Esophagus muscularis mucosa (tissue), 4 donors: ENCODE results near the gene BPGM. TPM values are rescaled to one million over a fixed set of nuclear protein-coding genes. Genes with fewer than 3 reads are reported as not detected.

Experiments
- DNase-seq: peaks from one replicate; pipeline ENCODE4 v3.0.0-alpha.2; 2017; ENCODE audit errors: extremely low spot score
- H3K27ac ChIP-seq, 4 donors: fragments of 200-600 bp; sonication (generic); replicated peaks in 1 of 4; 1 replicate in 3 of 4; 2 replicates in 1 of 4; pipeline ENCODE4 v1.5.1; 2016 to 2019; ENCODE audit warnings: mild to moderate bottlenecking in 1 of 4
- H3K27me3 ChIP-seq, 4 donors: fragments of 200-600 bp; sonication (generic); one replicate each; pipeline versions ENCODE4 v1.5.1 to v1.6.0; 2016 to 2019
- H3K36me3 ChIP-seq, 4 donors: fragments of 200-600 bp; sonication (generic); one replicate each; pipeline ENCODE4 v1.5.1; 2016 to 2019
- H3K4me1 ChIP-seq, 4 donors: fragments of 200-600 bp; sonication (generic); one replicate each; pipeline ENCODE4 v1.5.1; 2016 to 2019
- H3K4me3 ChIP-seq, 4 donors: fragments of 200-600 bp; sonication (generic); 1 replicate in 2 of 4; 2 replicates in 2 of 4; pipeline ENCODE4 v1.5.1; 2016 to 2019; ENCODE audit warnings: mild to moderate bottlenecking in 4 of 4, moderate library complexity in 1 of 4
- H3K9me3 ChIP-seq, 4 donors: fragments of 200-600 bp; sonication (generic); 1 replicate in 3 of 4; 2 replicates in 1 of 4; pipeline ENCODE4 v1.5.1; 2016 to 2019
- EP300 ChIP-seq: sonication (generic); formaldehyde crosslinking; IDR thresholded peaks from one replicate; pipeline ENCODE4 v1.6.1; 2017; ENCODE audit warnings: antibody characterized with exemption
- POLR2A ChIP-seq: fragments of 450-650 bp; IDR thresholded peaks from one replicate; pipeline ENCODE4 v1.6.1; 2017; ENCODE audit warnings: antibody characterized with exemption, moderate library complexity, mild to moderate bottlenecking, low read depth
- POLR2AphosphoS5 ChIP-seq, 2 donors: sonication (generic); formaldehyde crosslinking; IDR thresholded peaks; one replicate each; pipeline ENCODE4 v1.6.1; 2017; ENCODE audit warnings: antibody characterized with exemption in 2 of 2
- WGBS: methylation state at CpG from one replicate; pipeline ENCODE4 v1.1.5; 2018; 5-methylcytosine and 5-hydroxymethylcytosine counted together
- intact Hi-C: fragments of 100-400 bp; cut with DNase I; formaldehyde crosslinking; loops from one replicate; pipeline ENCODE4 v1.15.1; 2023
- total RNA-seq, 4 donors: library from RNA; depleted of rRNA; stranded (reverse); fragments of >200 nt; gene quantifications; one replicate each; pipeline versions ENCODE4 v1.1.0 to v1.2.1, GENCODE V29; 2016
- TF ChIP-seq, protein P1 (sequence below), 3 experiments: fragments of 200-600 bp in 2 of 3; fragments of 450-650 bp in 1 of 3; sonication (generic) in 2 of 3; IDR thresholded peaks; one replicate each; pipeline ENCODE4 v1.5.1; 2017 to 2019; ENCODE audit warnings: antibody characterized with exemption in 3 of 3, mild to moderate bottlenecking in 2 of 3, moderate library complexity in 1 of 3

Gene BPGM
- total RNA-seq, 4 donors from 2014 or later, result 19.1 to 29.4 (median 22.7) TPM

GRCh38 chr7:134701272-134701671 is 54.6 kb downstream of the BPGM start:
- peak overlapping the region; percentile 82 to 90 (median 89) for H3K27ac ChIP-seq
- no peak overlapping the region for H3K4me3 ChIP-seq
- peaks cover 4 to 71% (median 64%) of the 10 kb centered on the region in 4 donors for H3K4me1 ChIP-seq
- WGBS, result 100% methylated on average over 2 of the region's 2 CpGs
- no peaks in the 10 kb centered on the region for H3K36me3 ChIP-seq
- intact Hi-C loops, result loop anchor here (5.0 kb wide), 1 partner anchor 46 kb away; no protein-coding TSS in a partner anchor
- H3K27me3 ChIP-seq, result no peaks in the 10 kb centered on the region
- DNase-seq, result no peak
- no peaks in the 10 kb centered on the region for H3K9me3 ChIP-seq
- TF ChIP-seq EP300, result no peak
- TF ChIP-seq, protein P1, sequence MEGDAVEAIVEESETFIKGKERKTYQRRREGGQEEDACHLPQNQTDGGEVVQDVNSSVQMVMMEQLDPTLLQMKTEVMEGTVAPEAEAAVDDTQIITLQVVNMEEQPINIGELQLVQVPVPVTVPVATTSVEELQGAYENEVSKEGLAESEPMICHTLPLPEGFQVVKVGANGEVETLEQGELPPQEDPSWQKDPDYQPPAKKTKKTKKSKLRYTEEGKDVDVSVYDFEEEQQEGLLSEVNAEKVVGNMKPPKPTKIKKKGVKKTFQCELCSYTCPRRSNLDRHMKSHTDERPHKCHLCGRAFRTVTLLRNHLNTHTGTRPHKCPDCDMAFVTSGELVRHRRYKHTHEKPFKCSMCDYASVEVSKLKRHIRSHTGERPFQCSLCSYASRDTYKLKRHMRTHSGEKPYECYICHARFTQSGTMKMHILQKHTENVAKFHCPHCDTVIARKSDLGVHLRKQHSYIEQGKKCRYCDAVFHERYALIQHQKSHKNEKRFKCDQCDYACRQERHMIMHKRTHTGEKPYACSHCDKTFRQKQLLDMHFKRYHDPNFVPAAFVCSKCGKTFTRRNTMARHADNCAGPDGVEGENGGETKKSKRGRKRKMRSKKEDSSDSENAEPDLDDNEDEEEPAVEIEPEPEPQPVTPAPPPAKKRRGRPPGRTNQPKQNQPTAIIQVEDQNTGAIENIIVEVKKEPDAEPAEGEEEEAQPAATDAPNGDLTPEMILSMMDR (IDR thresholded peaks at IDR 0.05), result peak in 1 of 3 experiments; percentile 12

DNA sequence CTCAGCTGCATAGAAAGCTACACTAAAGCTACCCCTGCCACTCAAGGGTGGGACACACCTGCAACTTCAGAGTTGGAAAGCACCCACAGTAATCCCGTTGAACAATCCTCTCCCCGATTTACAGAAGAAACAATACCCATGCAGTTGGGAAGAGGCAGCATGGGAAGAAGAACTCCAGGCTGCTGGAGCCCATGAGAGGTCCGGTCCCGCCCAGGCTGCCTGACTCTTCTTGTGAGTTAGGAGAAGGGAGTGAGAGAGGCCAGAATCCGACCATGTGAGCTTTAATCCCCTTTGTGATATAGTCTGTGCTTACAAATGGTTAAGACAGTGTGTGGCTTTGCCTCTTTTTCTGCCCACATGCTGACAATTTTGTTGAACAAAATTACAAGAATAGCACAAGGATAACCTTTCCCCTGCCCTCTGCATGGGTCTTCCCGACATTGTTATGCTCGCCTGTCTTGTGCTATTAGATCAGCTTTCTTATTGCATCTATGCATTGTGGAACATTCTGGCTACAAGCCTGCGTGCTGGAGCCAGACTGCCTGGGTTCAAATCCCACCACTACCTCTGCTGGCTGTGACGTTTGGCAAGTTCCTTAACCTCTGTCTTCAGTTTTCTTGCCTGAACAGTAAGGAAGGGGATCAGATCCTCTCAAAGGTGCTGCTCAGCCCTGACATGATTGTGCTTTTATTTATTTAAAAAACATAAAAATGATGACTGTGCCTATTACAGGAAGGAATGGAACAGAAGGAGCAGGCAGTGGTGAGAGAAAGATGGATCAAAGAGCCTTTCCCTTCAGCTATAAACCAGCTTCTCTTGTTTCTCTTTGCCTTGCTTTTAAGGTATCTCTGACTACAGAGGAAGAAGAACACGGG is 56.0 kb downstream of the BPGM start:
- intact Hi-C loops, result loop anchor here (5.0 kb wide), 1 partner anchor 45 kb away; no protein-coding TSS in a partner anchor
- TF ChIP-seq, protein P1 (IDR thresholded peaks at IDR 0.05), result no peak
- no peak for TF ChIP-seq EP300
- TF ChIP-seq POLR2AphosphoS5 (IDR thresholded peaks at IDR 0.05), result no peak
- no peak for TF ChIP-seq POLR2A
- Histone ChIP-seq H3K27ac (peak overlapping the region; percentile 82 to 90 (median 89)), H3K4me1 (peaks cover 4 to 70% (median 64%) of the 10 kb centered on the region in 4 donors), H3K27me3 (no peaks in the 10 kb centered on the region), H3K4me3 (no peak overlapping the region), H3K36me3 (no peaks in the 10 kb centered on the region), H3K9me3 (no peaks in the 10 kb centered on the region)
- DNase-seq, result no peak
- WGBS, result 66% methylated on average over 8 of the region's 10 CpGs

- intact Hi-C loops, result loop anchor here (5.0 kb wide), 1 partner anchor 44 kb away; no protein-coding TSS in a partner anchor
- Histone ChIP-seq H3K27me3 (no peaks in the 10 kb centered on the region), H3K9me3 (no peaks in the 10 kb centered on the region), H3K36me3 (no peaks in the 10 kb centered on the region), H3K4me3 (no peak overlapping the region), H3K27ac (peak overlapping the region; percentile 82 to 90 (median 89)), H3K4me1 (peaks cover 4 to 70% (median 64%) of the 10 kb centered on the region in 4 donors)
- no peak for DNase-seq
- TF ChIP-seq POLR2A (no peak), EP300 (no peak), POLR2AphosphoS5 (IDR thresholded peaks at IDR 0.05) (no peak)
- TF ChIP-seq, protein P1 (IDR thresholded peaks at IDR 0.05), result no peak
- WGBS, result 86% methylated on average over 2 of the region's 2 CpGs
Measured at GRCh38 chr7:134703241-134703594, 56.6 kb downstream of the BPGM start.

GRCh38 chr7:134703782-134704181 is 57.1 kb downstream of the BPGM start:
- intact Hi-C loops, result loop anchor here (5.0 kb wide), 1 partner anchor 44 kb away; no protein-coding TSS in a partner anchor
- H3K4me3 ChIP-seq, result no peak overlapping the region
- no peaks in the 10 kb centered on the region for H3K9me3 ChIP-seq
- peak overlapping the region; percentile 82 to 90 (median 89) for H3K27ac ChIP-seq
- H3K27me3 ChIP-seq, result no peaks in the 10 kb centered on the region
- peaks cover 4 to 71% (median 67%) of the 10 kb centered on the region in 4 donors for H3K4me1 ChIP-seq
- TF ChIP-seq POLR2A, result no peak
- peak; percentile 67 to 77 for TF ChIP-seq POLR2AphosphoS5 (IDR thresholded peaks at IDR 0.05)
- TF ChIP-seq, protein P1 (IDR thresholded peaks at IDR 0.05), result no peak
- peak; percentile 67 for TF ChIP-seq EP300
- no peak for DNase-seq
- H3K36me3 ChIP-seq, result no peaks in the 10 kb centered on the region
- 61% methylated on average over 6 of the region's 6 CpGs for WGBS
